Common myeloid progenitor, CD34-positive (primary cell): ENCODE results near the gene DBI.

ENCODE experiments used
- CTCF ChIA-PET: fragments of 350-600 bp; sonication (Branson Sonifier 250); formaldehyde crosslinking; loops from one replicate; lab custom pipeline; 2021; ENCODE audit warnings: antibody characterized with exemption; lab: Charles Lee
- POLR2A ChIA-PET: fragments of 350-600 bp; sonication (Branson Sonifier 250); formaldehyde crosslinking; loops from one replicate; lab custom pipeline; 2021; ENCODE audit warnings: antibody characterized with exemption; lab: Charles Lee
- DNase-seq, 3 donors: peaks; one replicate each; pipeline versions ENCODE4 v3.0.0 to v3.0.0-alpha.2; 2013
- H3K27ac ChIP-seq, 2 experiments: 1 replicate in 1 of 2; 2 replicates in 1 of 2; pipeline ENCODE4 v1.7.0; 2013; ENCODE audit warnings: inconsistent platforms in 2 of 2, low read length in 2 of 2, mild to moderate bottlenecking in 2 of 2, low read depth in 1 of 2, moderate library complexity in 1 of 2; ENCODE audit not compliant: severe bottlenecking in 2 of 2, insufficient read depth in 1 of 2, poor library complexity in 1 of 2
- H3K27me3 ChIP-seq, 5 experiments: replicated peaks in 2 of 5; 1 replicate in 3 of 5; 2 replicates in 2 of 5; pipeline versions ENCODE4 v1.6.1 to v1.7.0; 2013; ENCODE audit warnings: low read length in 4 of 5, mild to moderate bottlenecking in 2 of 5, moderate library complexity in 2 of 5, inconsistent platforms in 1 of 5; ENCODE audit not compliant: insufficient read depth in 5 of 5, control insufficient read depth in 4 of 5
- H3K36me3 ChIP-seq, 4 experiments: 1 replicate in 2 of 4; 2 replicates in 2 of 4; pipeline versions ENCODE4 v1.6.1 to v1.7.0; 2013; ENCODE audit warnings: low read length in 3 of 4, control low read depth in 1 of 4, mild to moderate bottlenecking in 1 of 4; ENCODE audit not compliant: control insufficient read depth in 4 of 4, insufficient read depth in 4 of 4
- H3K4me1 ChIP-seq, 4 experiments: 1 replicate in 3 of 4; 2 replicates in 1 of 4; pipeline versions ENCODE4 v1.6.1 to v1.7.1; 2013; ENCODE audit warnings: low read length in 3 of 4, mild to moderate bottlenecking in 3 of 4, control low read depth in 1 of 4, inconsistent platforms in 1 of 4, moderate library complexity in 1 of 4; ENCODE audit not compliant: control insufficient read depth in 4 of 4, insufficient read depth in 4 of 4; ENCODE audit errors: control extremely low read depth in 1 of 4
- H3K4me3 ChIP-seq, 7 experiments: 1 replicate in 4 of 7; 2 replicates in 3 of 7; pipeline versions ENCODE4 v1.5.1 to v1.7.0; 2013; ENCODE audit warnings: mild to moderate bottlenecking in 7 of 7, low read length in 6 of 7, moderate library complexity in 6 of 7, inconsistent platforms in 2 of 7, low read depth in 2 of 7, control low read depth in 1 of 7; ENCODE audit not compliant: insufficient read depth in 4 of 7, control insufficient read depth in 1 of 7; ENCODE audit errors: extremely low read depth in 1 of 7
- H3K9me3 ChIP-seq, 5 experiments: 1 replicate in 4 of 5; 2 replicates in 1 of 5; pipeline versions ENCODE4 v1.6.1 to v1.7.1; 2013; ENCODE audit warnings: low read length in 4 of 5, mild to moderate bottlenecking in 2 of 5, inconsistent platforms in 1 of 5, low read depth in 1 of 5, moderate library complexity in 1 of 5; ENCODE audit not compliant: control insufficient read depth in 4 of 5, insufficient read depth in 2 of 5; ENCODE audit errors: control extremely low read depth in 1 of 5
- WGBS: methylation state at CpG from one replicate; pipeline ENCODE4 v1.1.5; 2013; ENCODE audit not compliant: insufficient coverage; 5-methylcytosine and 5-hydroxymethylcytosine counted together

The DBI gene

GRCh38 chr2:119364798-119365197 lies 2.0 kb upstream of the DBI start:
- POLR2A ChIA-PET: no interaction called here
- WGBS: 92% methylated on average over 2 of the region's 6 CpGs
- CTCF ChIA-PET: interaction anchor here (1.2 to 1.5 kb wide), 2 partner anchors 8 to 11 kb away, joined by 3 to 6 read pairs; no protein-coding TSS in a partner anchor

GRCh38 chr2:119365436-119365835 lies 1.3 kb upstream of the DBI start:
- WGBS: 77% methylated on average over 3 of the region's 6 CpGs
- peak overlapping the region in 5 of 7 experiments; percentile 81 to 94 (median 89) for H3K4me3 ChIP-seq
- POLR2A ChIA-PET: no interaction called here
- no peak overlapping the region for H3K27ac ChIP-seq
- H3K36me3 ChIP-seq: peaks cover 11 to 23% (median 16%) of the 10 kb centered on the region in 4 experiments
- H3K27me3 ChIP-seq: no peaks in the 10 kb centered on the region
- DNase-seq: no peak
- H3K9me3 ChIP-seq: no peaks in the 10 kb centered on the region
- H3K4me1 ChIP-seq: peaks cover 0 to 32% (median 26%) of the 10 kb centered on the region in 4 experiments
- CTCF ChIA-PET: interaction anchor here (1.2 to 1.5 kb wide), 2 partner anchors 9 to 11 kb away, joined by 3 to 6 read pairs; no protein-coding TSS in a partner anchor

More at GRCh38 chr2:119364798-119365197, 2.0 kb upstream of the DBI start:
- Histone ChIP-seq H3K4me3 (no peak overlapping the region), H3K27ac (no peak overlapping the region), H3K36me3 (peaks cover 7 to 16% (median 11%) of the 10 kb centered on the region in 4 experiments), H3K27me3 (no peaks in the 10 kb centered on the region), H3K9me3 (no peaks in the 10 kb centered on the region), H3K4me1 (peaks cover 0 to 32% (median 26%) of the 10 kb centered on the region in 4 experiments)
- DNase-seq: no peak

- peak overlapping the region; percentile 55 to 94 (median 82) for H3K4me3 ChIP-seq
- H3K9me3 ChIP-seq: no peaks in the 10 kb centered on the region
- ChIA-PET POLR2A (interaction anchor here (0.6 kb wide), 1 partner anchor 90 kb away, joined by 4 read pairs; no protein-coding TSS in a partner anchor), CTCF (no interaction called here)
- peak in 2 of 3 donors; percentile 63 to 77 for DNase-seq
- 8% methylated on average over 16 of the region's 17 CpGs for WGBS
- peaks cover 0 to 32% (median 26%) of the 10 kb centered on the region in 4 experiments for H3K4me1 ChIP-seq
- H3K36me3 ChIP-seq: peaks cover 16 to 30% (median 21%) of the 10 kb centered on the region in 4 experiments
- H3K27me3 ChIP-seq: no peaks in the 10 kb centered on the region
- H3K27ac ChIP-seq: peak overlapping the region; percentile 56 to 86
Observed at GRCh38 chr2:119366161-119366648, 572 bp upstream of the DBI start.

- POLR2A ChIA-PET: no interaction called here
- peaks cover 21 to 44% (median 31%) of the 10 kb centered on the region in 4 experiments for H3K36me3 ChIP-seq
- H3K27me3 ChIP-seq: no peaks in the 10 kb centered on the region
- peak overlapping the region; percentile 55 to 94 (median 82) for H3K4me3 ChIP-seq
- H3K9me3 ChIP-seq: peaks cover 0 to 3% (median 0%) of the 10 kb centered on the region in 5 experiments
- peak overlapping the region in 1 of 2 experiments; percentile 86 for H3K27ac ChIP-seq
- WGBS: 9% methylated on average over 29 of the region's 32 CpGs
- DNase-seq: peak in 2 of 3 donors; percentile 31 to 49
- peaks cover 0 to 34% (median 25%) of the 10 kb centered on the region in 4 experiments for H3K4me1 ChIP-seq
- CTCF ChIA-PET: interaction anchor here (0.7 to 1.9 kb wide), 5 partner anchors 11 to 56 kb away, joined by 3 to 4 read pairs (median 3); no protein-coding TSS in a partner anchor
Observed at GRCh38 chr2:119367472-119368099, 809 bp downstream of the DBI start.

- H3K4me3 ChIP-seq: no peak overlapping the region
- H3K27ac ChIP-seq: no peak overlapping the region
- POLR2A ChIA-PET: no interaction called here
- H3K4me1 ChIP-seq: peaks cover 0 to 41% (median 25%) of the 10 kb centered on the region in 4 experiments
- H3K36me3 ChIP-seq: peaks cover 22 to 55% (median 43%) of the 10 kb centered on the region in 4 experiments
- H3K9me3 ChIP-seq: peaks cover 0 to 16% (median 5%) of the 10 kb centered on the region in 5 experiments
- CTCF ChIA-PET: no interaction called here
- H3K27me3 ChIP-seq: no peaks in the 10 kb centered on the region
- WGBS: 100% methylated on average over 2 of the region's 6 CpGs
- DNase-seq: no peak
Observed at GRCh38 chr2:119369845-119370244, 3.1 kb downstream of the DBI start.

- Histone ChIP-seq H3K36me3 (peaks cover 22 to 55% (median 43%) of the 10 kb centered on the region in 4 experiments), H3K9me3 (peaks cover 0 to 16% (median 5%) of the 10 kb centered on the region in 5 experiments), H3K4me1 (peaks cover 0 to 30% (median 17%) of the 10 kb centered on the region in 4 experiments), H3K27me3 (no peaks in the 10 kb centered on the region), H3K27ac (no peak overlapping the region), H3K4me3 (no peak overlapping the region)
- POLR2A ChIA-PET: no interaction called here
- no peak for DNase-seq
- 98% methylated on average over 6 of the region's 6 CpGs for WGBS
- CTCF ChIA-PET: interaction anchor here (1.7 kb wide), 1 partner anchor 18 kb away, joined by 4 read pairs; no protein-coding TSS in a partner anchor
Observed at GRCh38 chr2:119371111-119371510, 4.3 kb downstream of the DBI start.
